Testis (tissue), 2 donors: Measurements from ENCODE around the gene UGT2A1.

Experiments used
- CTCF ChIP-seq, 3 experiments: fragments of 450-650 bp in 2 of 3; fragments of 200-600 bp in 1 of 3; sonication (generic) in 1 of 3; IDR thresholded peaks; one replicate each; pipeline ENCODE4 v1.5.1; 2016 to 2019; ENCODE audit warnings: antibody characterized with exemption in 3 of 3, mild to moderate bottlenecking in 2 of 3, moderate library complexity in 1 of 3
- POLR2A ChIP-seq: fragments of 450-650 bp; IDR thresholded peaks from one replicate; pipeline ENCODE4 v1.6.1; 2017; ENCODE audit warnings: antibody characterized with exemption, mild to moderate bottlenecking, moderate library complexity

GRCh38 chr4:69639542-69639941, 13.5 kb downstream of the UGT2A1 start, which contains the start of gene UGT2A2:
- no peak for TF ChIP-seq CTCF (IDR thresholded peaks at IDR 0.05)
- no peak for TF ChIP-seq POLR2A
